ENCODE data around the gene TTC16.

Gene TTC16

GRCh38 chr9:127762111-127762676 lies 46.3 kb downstream of the TTC16 start:
- no peak for DNase-seq (ENCODE audit: low read depth in 2 of 3, low spot score in 1 of 3)

DNA sequence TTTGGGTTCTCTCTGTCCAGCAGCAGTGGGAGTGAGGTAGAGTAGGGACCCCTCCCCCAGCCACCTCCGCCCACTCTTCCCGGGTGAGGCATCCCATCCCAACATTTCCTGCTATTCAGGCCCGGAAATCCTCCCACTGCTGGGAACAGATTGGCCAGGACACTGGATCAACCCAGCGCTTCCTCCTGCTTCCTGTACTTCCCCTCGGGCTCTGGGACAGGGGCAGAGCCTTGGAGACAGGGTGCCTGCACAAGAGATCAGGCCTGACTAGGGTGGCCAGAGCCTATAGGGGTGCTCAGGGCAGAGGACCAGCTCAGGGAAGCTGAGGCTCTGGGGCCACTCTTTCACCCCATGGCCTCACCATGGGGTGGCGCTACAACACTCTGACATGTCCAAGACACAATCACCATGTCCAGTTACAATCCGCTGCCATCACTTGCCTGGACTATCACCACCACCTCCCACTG lies 48.1 kb downstream of the TTC16 start:
- DNase-seq (ENCODE audit: low read depth in 2 of 3, low spot score in 1 of 3) = no peak

DNA sequence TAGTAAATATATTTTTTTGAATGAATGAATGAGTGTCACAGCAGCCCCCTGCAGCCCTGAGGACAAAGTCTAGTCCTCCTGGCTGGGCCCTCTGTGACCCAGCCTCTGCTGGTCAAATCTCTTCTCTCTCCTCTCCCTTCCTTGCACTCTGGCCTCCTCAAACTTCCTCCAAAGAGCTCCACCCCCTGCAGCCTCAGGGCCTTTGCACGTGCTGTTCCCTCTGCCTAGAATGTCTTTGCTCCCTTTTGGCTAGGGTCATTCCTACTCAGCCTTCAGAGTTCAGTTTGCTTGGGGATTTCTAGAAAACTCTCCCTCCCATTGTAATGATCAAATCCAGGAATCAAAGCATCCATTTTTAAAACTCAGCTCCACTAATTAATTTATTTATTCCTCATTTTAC lies 49.5 kb downstream of the TTC16 start:
- DNase-seq (ENCODE audit: low read depth in 2 of 3, low spot score in 1 of 3) = no peak

GRCh38 chr9:127767410-127767809 lies 51.5 kb downstream of the TTC16 start:
- DNase-seq (ENCODE audit: low read depth in 2 of 3, low spot score in 1 of 3) = no peak

- DNase-seq (ENCODE audit: low read depth in 2 of 3, low spot score in 1 of 3) = no peak
Measured at GRCh38 chr9:127767909-127768331, 52.0 kb downstream of the TTC16 start.

DNA sequence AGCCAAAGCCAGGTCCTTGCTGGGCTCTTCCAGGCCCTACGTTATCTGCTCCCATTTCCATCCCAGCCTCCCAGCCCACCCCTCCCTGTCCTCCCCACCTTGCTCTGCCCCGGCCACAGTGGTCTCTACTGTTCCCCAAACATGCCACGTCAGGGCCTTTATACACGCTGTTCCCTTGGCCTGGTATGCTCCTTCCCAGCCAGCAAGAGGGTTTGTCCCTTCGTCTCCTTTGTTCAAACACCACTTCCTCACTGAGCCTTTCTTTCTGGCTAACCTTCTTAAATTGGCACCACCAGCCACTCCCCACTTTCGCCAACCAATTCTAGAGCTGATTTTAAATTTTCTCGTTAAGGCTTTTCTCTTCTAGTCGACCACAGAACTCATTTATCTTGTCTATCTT lies 52.8 kb downstream of the TTC16 start:
- no peak for DNase-seq (ENCODE audit: low read depth in 2 of 3, low spot score in 1 of 3)

- no peak for DNase-seq (ENCODE audit: low read depth in 2 of 3, low spot score in 1 of 3)
Measured at GRCh38 chr9:127769101-127769500, 53.2 kb downstream of the TTC16 start.

- DNase-seq (ENCODE audit: low read depth in 2 of 3, low spot score in 1 of 3) = no peak
Measured at GRCh38 chr9:127769929-127770582, 54.2 kb downstream of the TTC16 start.

GRCh38 chr9:127770583-127770904 lies 54.7 kb downstream of the TTC16 start:
- DNase-seq (ENCODE audit: low read depth in 2 of 3, low spot score in 1 of 3) = no peak

DNA sequence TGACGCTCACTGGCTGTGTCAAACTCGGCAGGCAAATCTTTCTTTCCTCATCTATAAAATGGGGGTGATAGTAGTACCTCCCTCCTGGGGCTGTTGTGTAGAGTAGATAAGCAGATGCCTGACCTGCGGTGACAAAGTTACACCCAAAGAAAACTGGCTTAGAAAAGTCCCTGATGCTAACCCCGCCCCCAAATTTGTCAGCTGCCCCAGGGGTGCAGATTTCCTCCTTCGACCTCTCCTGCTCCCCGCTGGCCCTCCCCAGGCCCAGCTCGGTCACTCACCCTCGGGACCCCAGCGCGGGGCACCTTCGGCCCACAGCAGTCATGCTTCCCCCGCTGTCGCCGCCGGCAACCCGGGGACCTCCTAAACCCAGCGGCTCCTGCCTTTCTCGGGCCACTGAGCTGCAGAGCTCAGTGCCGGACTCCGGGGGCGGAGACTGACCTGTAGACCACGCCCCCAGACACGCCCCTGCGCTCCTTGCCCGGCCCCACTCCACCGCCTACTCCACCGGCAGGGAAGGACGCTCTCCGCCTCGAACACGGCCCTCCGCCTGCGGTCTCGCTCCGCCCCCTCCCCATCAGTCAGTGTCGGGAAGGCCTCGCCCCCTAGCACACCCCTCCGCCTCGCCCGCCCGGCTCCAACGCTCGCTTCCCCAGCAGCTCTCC lies 55.2 kb downstream of the TTC16 start:
- peak; percentile 96 to 97 (median 96) for DNase-seq (ENCODE audit: low read depth in 2 of 3, low spot score in 1 of 3)

GRCh38 chr9:127771570-127772189 lies 55.8 kb downstream of the TTC16 start:
- no peak for DNase-seq (ENCODE audit: low read depth in 2 of 3, low spot score in 1 of 3)

DNA sequence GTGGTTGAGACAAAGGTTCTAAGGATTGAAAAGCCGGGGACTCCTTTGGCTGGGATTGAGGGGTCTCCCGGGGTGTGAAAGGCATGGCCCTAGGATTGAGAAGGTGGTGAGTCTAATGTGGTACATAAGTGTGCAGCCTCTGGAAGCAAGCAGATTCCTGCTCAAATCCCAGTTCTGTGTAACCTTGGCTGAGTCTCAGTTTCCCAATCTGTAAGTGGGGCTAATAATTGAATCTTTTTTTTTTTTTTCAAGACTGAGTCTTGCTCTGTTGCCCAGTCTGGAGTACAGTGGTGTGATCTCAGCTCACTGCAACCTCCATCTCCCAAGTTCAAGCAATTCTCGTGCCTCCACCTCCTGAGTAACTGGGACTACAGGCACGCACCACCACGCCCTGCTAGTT lies 56.7 kb downstream of the TTC16 start:
- DNase-seq (ENCODE audit: low read depth in 2 of 3, low spot score in 1 of 3) = no peak

DNA sequence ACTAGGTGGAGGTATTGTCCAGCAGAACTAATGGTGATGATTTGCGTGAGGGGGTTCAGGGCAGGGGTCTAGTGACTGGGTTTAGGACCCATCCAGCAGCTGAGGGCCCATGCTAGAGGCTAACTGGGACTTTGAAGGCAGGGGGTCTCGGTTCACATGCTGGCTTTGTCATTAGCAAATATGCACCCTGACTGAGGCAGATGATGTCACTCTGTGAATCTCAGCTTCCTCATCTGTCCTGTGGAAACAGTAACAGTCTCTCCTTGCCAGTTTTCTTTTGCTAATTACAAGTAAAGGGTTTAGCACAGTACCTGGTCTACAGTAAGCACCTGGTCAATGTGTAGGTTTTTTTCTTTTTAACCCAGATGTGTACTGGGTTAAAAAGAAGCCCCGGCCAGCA lies 57.4 kb downstream of the TTC16 start:
- DNase-seq (ENCODE audit: low read depth in 2 of 3, low spot score in 1 of 3) = no peak

DNA sequence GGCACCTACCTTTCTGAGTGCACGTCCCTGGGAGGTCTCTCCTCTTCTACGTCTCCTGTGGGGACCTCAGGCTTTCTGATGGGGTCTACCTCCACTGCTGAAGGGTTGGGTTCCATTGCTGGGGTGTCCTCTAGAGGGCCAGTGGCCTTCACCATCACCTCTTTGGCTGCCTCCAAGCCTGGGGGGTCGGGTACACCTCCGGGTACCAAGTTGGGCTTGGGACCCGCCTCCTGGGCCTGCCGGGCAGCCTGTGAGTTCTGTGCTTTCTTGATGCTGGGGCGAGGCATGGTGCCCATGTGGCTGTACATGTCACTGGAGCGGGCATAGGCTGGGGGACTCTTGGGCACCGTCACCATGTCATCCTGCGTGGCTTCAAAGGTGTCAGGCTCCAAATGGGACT lies 58.1 kb downstream of the TTC16 start:
- DNase-seq (ENCODE audit: low read depth in 2 of 3, low spot score in 1 of 3) = no peak

GRCh38 chr9:127776195-127776923 lies 60.5 kb downstream of the TTC16 start:
- DNase-seq (ENCODE audit: low read depth in 2 of 3, low spot score in 1 of 3) = peak in 2 of 3 donors; percentile 58 to 61

GRCh38 chr9:127776924-127777289 lies 61.0 kb downstream of the TTC16 start:
- DNase-seq (ENCODE audit: low read depth in 2 of 3, low spot score in 1 of 3) = no peak

GRCh38 chr9:127777368-127777980 lies 61.6 kb downstream of the TTC16 start:
- no peak for DNase-seq (ENCODE audit: low read depth in 2 of 3, low spot score in 1 of 3)

DNA sequence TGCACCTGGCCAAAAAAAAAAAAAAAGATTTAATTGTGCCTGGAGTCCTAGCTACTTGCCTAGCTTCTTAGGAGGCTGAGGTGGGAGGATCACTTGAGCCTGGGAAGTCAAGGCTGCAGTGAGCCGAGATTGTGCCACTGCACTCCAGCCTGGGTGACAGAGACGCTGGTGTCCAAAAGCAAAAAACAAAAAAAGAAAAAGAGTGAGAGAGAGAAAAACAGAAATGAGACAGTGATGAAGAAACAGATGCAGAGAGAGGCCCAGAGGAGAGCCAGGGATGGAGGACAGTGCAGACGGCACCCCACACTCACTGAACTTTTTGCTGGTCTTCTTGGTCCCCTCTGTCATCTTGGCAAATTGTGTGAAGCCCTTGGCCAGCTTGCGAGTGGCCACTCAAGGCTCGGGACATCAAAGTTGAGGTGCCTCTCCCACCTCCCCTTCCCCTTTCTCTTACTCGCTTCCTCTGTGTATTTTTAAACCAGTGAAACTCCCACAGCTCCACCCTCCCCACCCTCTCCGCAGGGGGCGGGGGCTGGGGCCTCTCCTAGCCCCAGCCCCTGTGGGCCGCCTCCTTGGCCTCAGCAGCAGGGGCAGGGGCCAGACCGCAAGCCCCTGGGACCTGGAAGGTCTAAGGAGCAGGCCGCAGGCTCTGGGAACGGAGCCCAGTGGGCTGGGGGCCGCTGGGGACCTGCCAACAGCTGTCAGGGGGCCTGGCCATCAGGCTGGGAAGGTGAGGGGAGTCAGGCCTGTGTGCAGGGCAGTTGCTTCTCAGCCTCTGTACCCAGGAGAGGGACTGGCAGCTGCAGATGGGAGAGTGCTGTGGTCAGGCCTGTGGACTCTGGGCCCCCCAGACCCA lies 62.6 kb downstream of the TTC16 start, which contains the start of gene SH2D3C:
SH2D3C (minus strand) TSS at position 387 of the 856 bp plus-strand sequence; CDS start at position 348, 39 bp downstream.
- DNase-seq (ENCODE audit: low read depth in 2 of 3, low spot score in 1 of 3) = no peak

GRCh38 chr9:127779136-127779981 lies 63.5 kb downstream of the TTC16 start:
- DNase-seq (ENCODE audit: low read depth in 2 of 3, low spot score in 1 of 3) = peak in 1 of 3 donors; percentile 55
